Lung (tissue), 12 donors: ENCODE data around the gene MEF2A. TPM values are rescaled to one million over a fixed set of nuclear protein-coding genes. Genes with fewer than 3 reads are reported as not detected.

Experiments
- ATAC-seq: fragments of 200-7000 bp; cut with Tn5 transposase; one replicate; pipeline ENCODE4 v1.9.1; 2020; ENCODE audit warnings: moderate number of reproducible peaks; ENCODE audit not compliant: insufficient read depth, low FRiP score
- DNase-seq, 3 donors: peaks; one replicate each; pipeline ENCODE4 v3.0.0-alpha.2; 2013 to 2017
- H3K27ac ChIP-seq, 2 donors: one replicate each; pipeline ENCODE4 v1.5.1; 2013; ENCODE audit warnings: mild to moderate bottlenecking in 2 of 2, moderate library complexity in 2 of 2, control low read depth in 1 of 2, inconsistent platforms in 1 of 2, low read depth in 1 of 2, low read length in 1 of 2
- H3K27me3 ChIP-seq, 3 donors: one replicate each; pipeline ENCODE4 v1.5.1; 2013; ENCODE audit warnings: low read length in 2 of 3; ENCODE audit not compliant: control insufficient read depth in 3 of 3, insufficient read depth in 3 of 3
- H3K36me3 ChIP-seq, 4 donors: one replicate each; pipeline ENCODE4 v1.5.1; 2013; ENCODE audit warnings: low read length in 4 of 4, mild to moderate bottlenecking in 1 of 4, moderate library complexity in 1 of 4; ENCODE audit not compliant: control insufficient read depth in 4 of 4, insufficient read depth in 4 of 4
- H3K4me1 ChIP-seq, 5 donors: one replicate each; pipeline ENCODE4 v1.5.1; 2013; ENCODE audit warnings: low read length in 5 of 5, mild to moderate bottlenecking in 2 of 5, moderate library complexity in 1 of 5; ENCODE audit not compliant: control insufficient read depth in 5 of 5, insufficient read depth in 5 of 5
- H3K4me3 ChIP-seq: one replicate; pipeline ENCODE4 v1.5.1; 2013; ENCODE audit warnings: mild to moderate bottlenecking, control low read depth, moderate library complexity
- H3K9ac ChIP-seq, 2 donors: one replicate each; pipeline ENCODE4 v1.5.1; 2013; ENCODE audit warnings: low read length in 2 of 2, control low read depth in 1 of 2; ENCODE audit not compliant: insufficient read depth in 1 of 2
- H3K9me3 ChIP-seq, 4 donors: one replicate each; pipeline ENCODE4 v1.5.1; 2013; ENCODE audit warnings: low read length in 3 of 4, mild to moderate bottlenecking in 1 of 4, moderate library complexity in 1 of 4; ENCODE audit not compliant: control insufficient read depth in 4 of 4, insufficient read depth in 3 of 4
- WGBS, 2 donors: extraction: QIAGEN DNeasy Blood & Tissue Kit; methylation state at CpG; one replicate each; pipeline ENCODE4 v1.1.7; 2013; 5-methylcytosine and 5-hydroxymethylcytosine counted together
- polyA plus RNA-seq, 2 donors: library from polyadenylated mRNA; stranded (reverse); fragments of 200-250 nt; gene quantifications; one replicate each; pipeline ENCODE4 v1.2.1, GENCODE V29; 2013
- total RNA-seq, 2 donors: library from RNA; depleted of rRNA in 1 of 2; stranded (reverse); fragments of >200 nt in 1 of 2; gene quantifications; one replicate each; pipeline ENCODE4 v1.2.1, GENCODE V29; 2014 to 2021
- TF ChIP-seq, protein P1 (sequence below): IDR thresholded peaks from 2 replicates; pipeline ENCODE4 v1.5.1; 2012; ENCODE audit warnings: mild to moderate bottlenecking; ENCODE audit errors: control extremely low read depth, extremely low read depth
- donor health status: control.
- donor health status: control.
- donor health status: Bipolar disorder and iron deficiency.
- donor health status: healthy.
- donor health status: DM: yes; HTN: yes; CAD: no.

Gene MEF2A
- total and polyA plus RNA-seq, 4 donors = 26.0 to 140 (median 48.1) TPM

DNA sequence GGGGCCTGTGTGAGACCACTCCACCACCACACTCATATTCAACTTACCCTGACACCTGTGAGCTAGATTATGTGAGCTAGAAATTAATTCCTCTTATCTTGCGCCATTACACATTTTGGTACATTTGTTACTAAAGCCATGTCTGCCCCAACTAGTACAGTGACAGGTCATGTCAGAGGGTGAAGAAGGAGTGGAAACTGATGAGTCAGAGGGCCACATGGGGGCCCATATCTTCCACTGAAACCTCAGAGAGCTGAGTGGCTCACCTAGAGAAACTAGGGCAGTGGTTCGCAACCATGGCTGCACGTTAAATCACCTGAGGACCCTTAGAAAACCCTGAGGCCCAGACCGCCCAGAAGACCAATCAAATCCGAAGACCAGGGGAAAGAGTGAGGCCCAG, 15.7 kb upstream of the MEF2A start:
- Histone ChIP-seq H3K36me3 (no peaks in the 10 kb centered on the region), H3K27me3 (no peaks in the 10 kb centered on the region), H3K4me3 (no peak overlapping the region), H3K4me1 (peaks cover 0 to 6% (median 0%) of the 10 kb centered on the region in 5 donors), H3K27ac (no peak overlapping the region), H3K9ac (no peak overlapping the region), H3K9me3 (no peaks in the 10 kb centered on the region)
- TF ChIP-seq, protein P1, sequence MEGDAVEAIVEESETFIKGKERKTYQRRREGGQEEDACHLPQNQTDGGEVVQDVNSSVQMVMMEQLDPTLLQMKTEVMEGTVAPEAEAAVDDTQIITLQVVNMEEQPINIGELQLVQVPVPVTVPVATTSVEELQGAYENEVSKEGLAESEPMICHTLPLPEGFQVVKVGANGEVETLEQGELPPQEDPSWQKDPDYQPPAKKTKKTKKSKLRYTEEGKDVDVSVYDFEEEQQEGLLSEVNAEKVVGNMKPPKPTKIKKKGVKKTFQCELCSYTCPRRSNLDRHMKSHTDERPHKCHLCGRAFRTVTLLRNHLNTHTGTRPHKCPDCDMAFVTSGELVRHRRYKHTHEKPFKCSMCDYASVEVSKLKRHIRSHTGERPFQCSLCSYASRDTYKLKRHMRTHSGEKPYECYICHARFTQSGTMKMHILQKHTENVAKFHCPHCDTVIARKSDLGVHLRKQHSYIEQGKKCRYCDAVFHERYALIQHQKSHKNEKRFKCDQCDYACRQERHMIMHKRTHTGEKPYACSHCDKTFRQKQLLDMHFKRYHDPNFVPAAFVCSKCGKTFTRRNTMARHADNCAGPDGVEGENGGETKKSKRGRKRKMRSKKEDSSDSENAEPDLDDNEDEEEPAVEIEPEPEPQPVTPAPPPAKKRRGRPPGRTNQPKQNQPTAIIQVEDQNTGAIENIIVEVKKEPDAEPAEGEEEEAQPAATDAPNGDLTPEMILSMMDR = no peak
- DNase-seq (no peak), ATAC-seq (no peak)
- 56 to 89% methylated on average over 5 of the region's 5 CpGs for WGBS, 2 donors

- DNase-seq (no peak), ATAC-seq (no peak)
- peaks cover 0 to 9% (median 0%) of the 10 kb centered on the region in 5 donors for H3K4me1 ChIP-seq
- H3K9me3 ChIP-seq = no peaks in the 10 kb centered on the region
- WGBS, 2 donors = 94 to 98% methylated on average over 2 of the region's 2 CpGs
- no peak overlapping the region for H3K27ac ChIP-seq
- H3K9ac ChIP-seq = no peak overlapping the region
- H3K4me3 ChIP-seq = no peak overlapping the region
- H3K27me3 ChIP-seq = no peaks in the 10 kb centered on the region
- H3K36me3 ChIP-seq = no peaks in the 10 kb centered on the region
- TF ChIP-seq, protein P1 = no peak
Measured at GRCh38 chr15:99552111-99552510, 13.7 kb upstream of the MEF2A start.

- DNase-seq = peak in 2 of 3 donors; percentile 25 to 47
- Histone ChIP-seq H3K9me3 (no peaks in the 10 kb centered on the region), H3K4me1 (peaks cover 0 to 9% (median 0%) of the 10 kb centered on the region in 5 donors), H3K27me3 (no peaks in the 10 kb centered on the region), H3K36me3 (no peaks in the 10 kb centered on the region), H3K4me3 (no peak overlapping the region), H3K27ac (no peak overlapping the region), H3K9ac (no peak overlapping the region)
- no peak for ATAC-seq
- TF ChIP-seq, protein P1 = no peak
- WGBS, 2 donors = 78 to 86% methylated on average over 5 of the region's 5 CpGs
Measured at GRCh38 chr15:99554880-99555488, 10.8 kb upstream of the MEF2A start.

GRCh38 chr15:99556011-99556410, 9.8 kb upstream of the MEF2A start:
- Histone ChIP-seq H3K36me3 (no peaks in the 10 kb centered on the region), H3K9me3 (no peaks in the 10 kb centered on the region), H3K27ac (no peak overlapping the region), H3K9ac (no peak overlapping the region), H3K4me3 (no peak overlapping the region), H3K4me1 (peaks cover 0 to 9% (median 0%) of the 10 kb centered on the region in 5 donors), H3K27me3 (no peaks in the 10 kb centered on the region)
- ATAC-seq (no peak), DNase-seq (no peak)
- TF ChIP-seq, protein P1 = no peak
- 81 to 92% methylated on average over 5 of the region's 5 CpGs for WGBS, 2 donors
